Measurements from ENCODE around the gene HSPE1. TPM values are rescaled to one million over a fixed set of nuclear protein-coding genes. Genes with fewer than 3 reads are reported as not detected.
"Not testable (repeated sequence)": the region's sequence is repeated elsewhere in the genome, so short reads cannot be mapped to it uniquely, and the experiment has no call there.

HSPE1 gene
- total RNA-seq (ENCODE audit: insufficient read depth, low replicate concordance) = 78.2 TPM

- peak; percentile 100 for DNase-seq (ENCODE audit: low spot score)
Observed at GRCh38 chr2:197499594-197500502, at the start of gene HSPE1, which contains the start of gene HSPD1. Gene HSPE1 (plus strand): TSS chr2:197500379. CDS start chr2:197500437, 58 bp downstream. Gene HSPD1 (minus strand): TSS chr2:197499840. CDS start chr2:197498848, 992 bp downstream.

DNA sequence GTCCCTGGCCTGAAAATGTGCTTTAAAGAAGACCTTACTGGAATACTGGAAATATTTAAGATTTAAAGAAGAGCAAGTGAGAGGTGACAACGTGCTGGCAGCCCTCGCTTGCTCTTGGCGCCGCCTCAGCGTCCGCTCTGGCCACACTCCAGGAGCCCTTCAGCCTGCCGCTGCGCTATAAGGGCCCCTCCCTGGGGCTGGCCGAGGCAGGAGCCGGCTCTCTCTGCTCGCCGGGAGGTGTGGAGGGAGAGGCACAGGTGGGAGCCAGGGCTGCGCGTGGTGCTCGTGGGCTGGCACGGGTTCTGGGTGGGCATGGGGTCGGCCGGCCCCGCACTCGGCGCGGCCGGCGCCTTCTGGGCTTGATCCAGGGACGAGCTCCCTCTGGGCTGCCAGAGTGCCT is 49.7 kb upstream of the HSPE1 start:
- DNase-seq (ENCODE audit: low spot score) = no peak

DNA sequence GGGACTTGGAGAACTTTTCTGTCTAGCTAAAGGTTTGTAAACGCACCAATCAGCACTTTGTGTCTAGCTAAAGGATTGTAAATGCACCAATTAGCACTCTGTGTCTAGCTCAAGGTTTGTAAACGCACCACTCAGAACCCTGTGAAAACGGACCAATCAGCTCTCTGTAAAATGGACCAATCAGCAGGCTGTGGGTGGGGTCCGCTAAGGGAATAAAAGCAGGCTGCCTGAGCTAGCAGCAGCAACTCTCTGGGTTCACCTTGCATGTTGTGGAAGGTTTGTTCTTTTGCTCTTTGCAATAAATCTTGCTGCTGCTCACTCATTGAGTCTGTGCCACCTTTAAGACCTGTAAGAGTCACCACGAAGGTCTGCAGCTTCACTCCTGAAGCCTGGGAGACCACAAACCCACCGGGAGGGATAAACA is 49.2 kb upstream of the HSPE1 start:
- DNase-seq (ENCODE audit: low spot score) = not testable (repeated sequence)

DNA sequence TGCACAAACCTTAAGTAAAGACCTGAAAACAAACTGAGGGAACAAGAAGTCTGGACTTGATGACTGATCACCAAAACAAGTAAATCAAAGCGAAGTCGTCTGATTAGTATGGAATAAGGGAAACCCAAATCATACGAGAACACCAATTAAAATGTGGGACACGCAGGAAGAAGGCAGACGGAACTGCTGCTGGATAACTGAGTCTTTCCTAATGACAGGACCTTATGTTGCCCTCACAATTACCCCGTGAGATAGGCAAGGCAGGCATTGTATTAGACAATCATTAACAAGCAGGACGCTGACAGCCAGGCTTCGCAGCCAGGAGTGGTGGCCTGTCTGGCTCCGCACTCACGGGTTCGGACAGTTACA is 47.4 kb upstream of the HSPE1 start:
- no peak for DNase-seq (ENCODE audit: low spot score)

- peak; percentile 100 for DNase-seq (ENCODE audit: low spot score)
Observed at GRCh38 chr2:197453123-197453913, 46.9 kb upstream of the HSPE1 start, which contains the start of gene COQ10B. Gene COQ10B (plus strand): TSS chr2:197453552. CDS start chr2:197453561, 9 bp downstream.

DNA sequence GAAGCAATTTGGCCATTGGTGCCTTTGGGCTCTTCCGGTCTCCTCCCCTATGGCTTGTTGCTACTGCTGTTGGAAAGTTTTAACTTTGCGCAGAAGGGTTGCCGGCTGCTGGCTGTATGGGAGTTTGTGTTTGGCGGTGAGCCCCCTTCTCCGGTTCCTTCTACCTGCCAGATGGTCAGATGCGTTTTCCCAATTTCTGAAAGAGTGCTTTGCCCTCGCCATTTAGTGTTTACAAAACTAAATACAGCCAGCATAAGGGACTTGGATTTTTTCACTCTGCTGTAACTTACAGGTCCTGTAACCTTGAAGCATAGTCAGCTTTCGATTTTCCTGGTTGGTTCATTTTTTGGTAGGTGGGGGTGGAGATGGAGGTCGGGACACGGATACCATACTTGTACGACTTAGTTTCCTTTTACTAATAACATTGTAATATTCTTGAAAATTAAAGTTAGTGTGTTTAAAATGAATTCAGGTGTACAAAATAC is 46.2 kb upstream of the HSPE1 start:
- DNase-seq (ENCODE audit: low spot score) = no peak

GRCh38 chr2:197454923-197455322 is 45.3 kb upstream of the HSPE1 start:
- no peak for DNase-seq (ENCODE audit: low spot score)

DNA sequence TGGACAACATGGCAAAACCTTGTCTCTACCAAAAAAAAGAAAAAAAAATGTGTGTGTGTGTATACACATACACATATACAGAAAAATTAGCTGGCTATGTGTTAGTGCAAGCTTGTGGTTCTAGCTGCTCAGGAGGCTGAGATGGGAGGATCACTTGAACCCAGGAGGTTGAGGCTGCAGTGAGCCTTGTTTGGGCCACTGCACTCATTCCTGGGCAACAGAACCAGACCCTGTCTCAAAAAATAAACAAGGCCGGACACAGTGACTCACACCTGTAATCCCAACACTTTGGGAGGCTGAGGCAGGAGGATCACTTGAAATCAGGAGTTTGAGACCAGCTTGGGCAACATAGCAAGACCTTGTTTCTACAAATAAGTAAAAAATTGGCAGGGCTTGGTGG is 44.8 kb upstream of the HSPE1 start:
- no peak for DNase-seq (ENCODE audit: low spot score)

DNA sequence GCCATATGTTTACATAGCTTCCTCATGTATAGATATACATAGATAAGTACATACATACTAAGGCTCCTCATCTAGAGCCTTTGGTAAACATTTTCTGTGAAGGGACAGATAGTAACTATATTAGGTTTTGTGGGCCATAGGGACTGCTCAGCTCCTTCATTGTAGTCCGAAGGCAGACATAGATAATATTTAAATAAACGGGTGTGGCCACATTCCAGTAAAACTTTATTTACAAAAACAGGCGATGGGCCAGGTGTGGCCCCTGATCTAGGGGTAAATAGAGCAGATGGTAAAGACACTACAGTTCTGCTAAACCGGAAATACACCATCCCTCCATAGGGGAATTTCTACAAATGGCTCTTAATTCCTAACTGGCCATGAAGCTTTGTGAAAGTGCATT is 39.5 kb upstream of the HSPE1 start:
- no peak for DNase-seq (ENCODE audit: low spot score)

DNA sequence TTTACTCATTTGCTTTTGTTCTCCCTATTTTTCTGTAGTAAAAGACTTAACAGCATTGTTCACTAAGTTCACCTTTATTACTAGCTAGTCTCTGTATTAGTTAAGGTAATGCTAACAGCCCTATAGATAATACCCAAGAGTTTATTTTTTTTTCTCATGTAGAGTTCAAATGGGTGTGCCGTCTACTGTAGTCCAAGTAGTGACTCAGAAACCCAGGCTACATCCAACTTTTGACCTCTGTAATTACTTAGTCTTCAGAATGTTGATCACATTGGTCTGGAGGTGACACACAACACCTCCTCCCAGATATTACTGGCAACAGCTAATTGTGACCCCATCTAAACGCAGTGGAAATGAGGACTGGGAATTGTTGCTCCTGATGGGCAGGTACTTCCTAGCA is 39.1 kb upstream of the HSPE1 start:
- DNase-seq (ENCODE audit: low spot score) = no peak

DNA sequence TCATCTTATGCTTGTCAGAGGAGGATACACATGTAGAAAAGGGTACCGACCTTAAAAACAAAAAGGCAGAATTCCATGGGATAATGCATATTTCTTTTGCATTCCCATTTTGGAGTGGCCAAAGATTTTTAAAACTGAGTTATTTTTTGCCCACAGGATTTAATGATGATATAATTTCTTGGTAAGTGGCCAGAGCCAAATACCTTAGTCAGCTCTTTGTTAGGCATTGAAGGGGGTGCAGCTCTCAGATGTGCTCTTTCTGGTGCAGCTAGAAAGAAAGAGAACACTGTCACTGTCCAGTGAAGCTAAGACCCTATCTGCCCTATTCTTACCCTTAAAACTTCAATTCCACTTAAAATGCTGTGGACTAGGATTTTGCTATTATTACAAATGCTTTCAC is 36.0 kb upstream of the HSPE1 start:
- DNase-seq (ENCODE audit: low spot score) = no peak

DNA sequence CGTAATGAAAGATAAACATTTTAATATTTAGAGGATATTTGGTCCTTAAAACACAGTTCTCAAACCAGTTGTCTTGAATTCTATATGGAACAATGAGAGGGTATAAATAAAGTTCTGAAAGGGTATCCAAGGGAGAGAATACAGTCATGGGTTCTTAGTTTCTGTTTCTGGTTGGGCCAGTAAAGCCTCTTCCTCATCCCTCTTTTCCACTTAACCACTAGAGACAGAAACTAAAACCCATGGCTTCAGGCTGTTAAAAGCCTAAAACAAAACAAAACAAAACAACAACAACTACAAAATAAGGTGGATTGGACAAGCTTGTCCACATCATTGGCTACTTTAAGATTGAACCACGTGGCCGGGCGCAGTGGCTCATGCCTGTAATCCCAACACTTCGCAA is 28.0 kb upstream of the HSPE1 start:
- DNase-seq (ENCODE audit: low spot score) = no peak

DNA sequence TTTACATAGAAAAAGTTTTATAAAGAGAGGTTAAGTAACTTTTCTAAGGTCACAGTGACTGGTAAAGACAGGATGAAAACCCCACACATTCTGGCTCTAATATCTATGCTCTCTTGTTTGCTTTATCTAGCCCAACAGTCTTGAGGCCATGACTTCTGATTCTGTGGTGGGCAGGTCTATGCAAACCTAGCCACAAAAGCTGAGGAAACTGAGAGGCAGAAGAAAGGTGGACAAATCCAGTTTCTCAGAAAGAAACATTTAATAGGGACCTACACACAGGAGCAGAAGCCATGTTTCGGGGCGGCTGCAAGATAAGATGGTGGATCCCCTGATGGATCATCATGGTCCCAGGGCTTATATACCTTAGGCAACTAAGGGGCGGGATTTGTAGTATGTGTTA is 22.4 kb upstream of the HSPE1 start:
- DNase-seq (ENCODE audit: low spot score) = no peak

- DNase-seq (ENCODE audit: low spot score) = no peak
Observed at GRCh38 chr2:197480165-197481036, 19.8 kb upstream of the HSPE1 start.

- DNase-seq (ENCODE audit: low spot score) = not testable (repeated sequence)
Observed at GRCh38 chr2:197484248-197484647, 15.9 kb upstream of the HSPE1 start.

GRCh38 chr2:197486175-197486574 is 14.0 kb upstream of the HSPE1 start:
- no peak for DNase-seq (ENCODE audit: low spot score)

GRCh38 chr2:197487385-197487784 is 12.8 kb upstream of the HSPE1 start:
- no peak for DNase-seq (ENCODE audit: low spot score)

DNA sequence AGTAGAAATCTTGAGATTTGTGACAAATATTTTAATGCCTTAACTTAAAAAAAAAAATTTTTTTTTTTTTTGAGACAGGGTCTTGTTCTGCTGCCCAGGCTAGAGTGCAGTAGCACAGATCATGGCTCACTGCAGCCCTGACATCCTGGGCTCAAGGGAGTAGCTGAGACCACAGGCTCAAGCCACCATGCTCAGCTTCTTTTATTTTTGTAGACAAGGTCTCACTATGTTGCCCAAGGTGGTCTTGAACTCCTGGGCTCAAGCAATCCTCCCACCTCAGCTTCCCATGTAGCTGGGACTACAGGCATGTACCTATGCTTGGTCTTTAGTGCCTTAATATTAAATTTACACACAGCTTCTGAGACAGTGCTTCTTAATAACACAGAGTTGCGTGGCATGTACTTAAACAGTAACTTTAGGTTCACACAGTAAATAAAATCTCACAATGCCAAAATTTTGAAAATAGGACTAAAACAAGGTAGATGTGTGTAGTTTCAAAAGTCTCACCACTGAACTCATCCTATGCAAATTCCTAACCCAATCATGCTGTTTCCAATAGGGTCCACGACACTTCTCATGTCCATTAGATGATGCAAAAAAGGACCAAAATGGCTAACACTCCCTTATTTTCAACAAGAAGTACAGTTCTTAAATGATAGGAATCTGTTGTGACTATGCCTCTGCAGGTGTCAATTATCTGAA is 4.6 kb upstream of the HSPE1 start:
- no peak for DNase-seq (ENCODE audit: low spot score)

DNA sequence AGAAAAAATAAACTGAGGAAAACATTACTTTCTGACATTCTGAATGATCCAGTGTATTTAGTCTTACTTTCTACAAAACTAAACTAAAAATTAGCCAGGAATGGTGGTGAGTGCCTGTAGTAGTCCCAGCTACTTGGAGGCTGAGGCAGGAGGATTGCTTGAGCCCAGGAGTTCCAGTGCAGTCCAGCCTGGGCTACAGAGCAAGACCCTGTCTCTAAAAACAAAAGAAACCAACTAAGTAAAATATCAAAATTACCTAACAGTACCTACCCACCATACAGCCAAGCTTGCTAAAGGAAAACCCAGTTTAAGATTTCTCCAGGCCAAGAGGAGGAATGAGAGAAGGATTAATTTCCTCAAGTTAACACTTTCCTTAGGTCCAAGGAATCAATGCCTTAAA is 3.5 kb upstream of the HSPE1 start:
- no peak for DNase-seq (ENCODE audit: low spot score)

GRCh38 chr2:197497326-197497725 is 2.9 kb upstream of the HSPE1 start:
- no peak for DNase-seq (ENCODE audit: low spot score)
